Spleen (tissue), 11 donors: ENCODE data around the gene TGFA. TPM values are rescaled to one million over a fixed set of nuclear protein-coding genes. Genes with fewer than 3 reads are reported as not detected.

Source experiments
- DNase-seq: peaks from one replicate; pipeline ENCODE4 v3.0.0-alpha.2; 2020
- H3K27ac ChIP-seq, 8 donors: fragments of 200-600 bp; sonication (generic) in 7 of 8; 1 replicate in 4 of 8; 2 replicates in 4 of 8; pipeline versions ENCODE4 v1.5.0 to v1.8.0; 2016 to 2021; ENCODE audit warnings: inconsistent platforms in 4 of 8, mild to moderate bottlenecking in 4 of 8, moderate library complexity in 1 of 8
- H3K27me3 ChIP-seq, 7 donors: fragments of 200-600 bp; sonication (generic) in 6 of 7; replicated peaks in 1 of 7; 1 replicate in 4 of 7; 2 replicates in 3 of 7; pipeline versions ENCODE4 v1.5.0 to v1.8.0; 2016 to 2021; ENCODE audit warnings: inconsistent platforms in 3 of 7, mild to moderate bottlenecking in 1 of 7
- H3K36me3 ChIP-seq, 6 donors: fragments of 200-600 bp; sonication (generic) in 5 of 6; 1 replicate in 4 of 6; 2 replicates in 2 of 6; pipeline versions ENCODE4 v1.5.0 to v1.8.0; 2016 to 2021; ENCODE audit warnings: inconsistent platforms in 2 of 6
- H3K4me1 ChIP-seq, 6 donors: fragments of 200-600 bp; sonication (generic) in 5 of 6; 1 replicate in 3 of 6; 2 replicates in 3 of 6; pipeline versions ENCODE4 v1.5.0 to v1.8.0; 2016 to 2021; ENCODE audit warnings: inconsistent platforms in 3 of 6
- H3K4me3 ChIP-seq, 8 donors: fragments of 200-600 bp; sonication (generic) in 7 of 8; 1 replicate in 4 of 8; 2 replicates in 4 of 8; pipeline versions ENCODE4 v1.5.0 to v1.8.0; 2016 to 2021; ENCODE audit warnings: inconsistent platforms in 4 of 8, mild to moderate bottlenecking in 4 of 8, moderate library complexity in 2 of 8
- H3K9me3 ChIP-seq, 8 donors: fragments of 200-600 bp; sonication (generic) in 7 of 8; 1 replicate in 4 of 8; 2 replicates in 4 of 8; pipeline versions ENCODE4 v1.5.0 to v1.8.0; 2016 to 2021; ENCODE audit warnings: inconsistent platforms in 4 of 8
- POLR2A ChIP-seq, 3 donors: fragments of 450-650 bp; IDR thresholded peaks; one replicate each; pipeline ENCODE4 v1.5.1; 2017; ENCODE audit warnings: antibody characterized with exemption in 3 of 3, mild to moderate bottlenecking in 1 of 3
- POLR2AphosphoS5 ChIP-seq, 3 donors: sonication (generic); formaldehyde crosslinking; IDR thresholded peaks; one replicate each; pipeline ENCODE4 v1.5.1; 2017; ENCODE audit warnings: antibody characterized with exemption in 3 of 3
- WGBS, 5 donors: extraction: QIAGEN DNeasy Blood & Tissue Kit in 3 of 5; methylation state at CpG; one replicate each; pipeline versions ENCODE4 v1.1.5 to v1.1.7; 2013 to 2018; 5-methylcytosine and 5-hydroxymethylcytosine counted together
- intact Hi-C: fragments of 100-400 bp; cut with DNase I; formaldehyde crosslinking; loops from one replicate; pipeline ENCODE4 v1.15.0; 2023; ENCODE audit warnings: low total_unique reads
- polyA plus RNA-seq, 3 donors: library from polyadenylated mRNA; stranded (reverse); fragments of 200-250 nt; gene quantifications; one replicate each; pipeline ENCODE4 v1.2.1, GENCODE V29; 2013
- total RNA-seq, 7 donors: library from RNA; depleted of rRNA in 3 of 7; stranded (reverse); fragments of >200 nt in 3 of 7; fragmentation: NEBNext Ultra II Directional in 4 of 7; extraction: Animal tissue kit (Norgen Biotek cat#: 25700) in 4 of 7; gene quantifications; one replicate each; pipeline versions ENCODE4 v1.1.0 to v1.2.1, GENCODE V29; 2016 to 2021
- TF ChIP-seq, protein P1 (sequence below), 11 experiments: fragments of 200-600 bp in 7 of 11; fragments of 450-650 bp in 4 of 11; sonication (generic) in 4 of 11; IDR thresholded peaks in 8 of 11; conservative IDR thresholded peaks in 3 of 11; 1 replicate in 7 of 11; 2 replicates in 4 of 11; pipeline versions ENCODE4 v1.4.0 to v1.8.0; 2016 to 2021; ENCODE audit warnings: antibody characterized with exemption in 11 of 11, inconsistent platforms in 4 of 11, mild to moderate bottlenecking in 1 of 11
- donor health status: healthy with polysubstance abuse.
- donor health status: DM: no; HTN: no; CAD: no; lungs with moderate emphysema.
- donor health status: DM: no; HTN: no; CAD: no.
- donor health status: Bipolar disorder and iron deficiency.
- donor health status: healthy.
- donor health status: DM: no; HTN: no; CAD: no.
- donor health status: DM: yes; HTN: yes; CAD: no.

TGFA gene
- total and polyA plus RNA-seq, 10 donors = 1.3 to 27.5 (median 13.2) TPM

DNA sequence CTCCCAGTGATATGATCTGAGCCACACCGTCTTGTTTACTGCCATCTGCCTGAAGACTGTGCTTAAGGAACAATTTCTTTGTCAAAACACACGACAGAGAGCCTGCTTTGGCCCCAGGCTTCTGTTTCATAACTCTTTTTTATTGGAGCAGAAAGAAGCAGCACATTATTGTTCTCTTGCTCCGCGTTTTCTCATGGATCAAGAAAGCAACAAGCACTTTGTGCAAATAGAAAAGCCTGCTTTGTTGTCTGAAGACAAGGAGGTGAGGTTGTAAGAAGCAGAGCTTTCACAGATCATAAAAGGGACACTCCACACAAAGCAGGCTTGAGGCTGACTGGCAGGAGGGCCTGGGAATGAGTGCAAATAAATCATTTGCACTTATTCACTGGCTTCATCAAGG lies 133.5 kb downstream of the TGFA start:
- Histone ChIP-seq H3K4me1 (no peaks in the 10 kb centered on the region), H3K27me3 (peaks cover 0 to 13% (median 0%) of the 10 kb centered on the region in 7 donors), H3K36me3 (no peaks in the 10 kb centered on the region), H3K9me3 (no peaks in the 10 kb centered on the region), H3K4me3 (no peak overlapping the region), H3K27ac (no peak overlapping the region)
- intact Hi-C loops = no loop called here
- DNase-seq = no peak
- 82 to 94% (median 84%) methylated on average over 4 of the region's 4 CpGs for WGBS, 5 donors
- TF ChIP-seq POLR2A (IDR thresholded peaks at IDR 0.05) (no peak), POLR2AphosphoS5 (IDR thresholded peaks at IDR 0.05) (no peak)
- TF ChIP-seq, protein P1, sequence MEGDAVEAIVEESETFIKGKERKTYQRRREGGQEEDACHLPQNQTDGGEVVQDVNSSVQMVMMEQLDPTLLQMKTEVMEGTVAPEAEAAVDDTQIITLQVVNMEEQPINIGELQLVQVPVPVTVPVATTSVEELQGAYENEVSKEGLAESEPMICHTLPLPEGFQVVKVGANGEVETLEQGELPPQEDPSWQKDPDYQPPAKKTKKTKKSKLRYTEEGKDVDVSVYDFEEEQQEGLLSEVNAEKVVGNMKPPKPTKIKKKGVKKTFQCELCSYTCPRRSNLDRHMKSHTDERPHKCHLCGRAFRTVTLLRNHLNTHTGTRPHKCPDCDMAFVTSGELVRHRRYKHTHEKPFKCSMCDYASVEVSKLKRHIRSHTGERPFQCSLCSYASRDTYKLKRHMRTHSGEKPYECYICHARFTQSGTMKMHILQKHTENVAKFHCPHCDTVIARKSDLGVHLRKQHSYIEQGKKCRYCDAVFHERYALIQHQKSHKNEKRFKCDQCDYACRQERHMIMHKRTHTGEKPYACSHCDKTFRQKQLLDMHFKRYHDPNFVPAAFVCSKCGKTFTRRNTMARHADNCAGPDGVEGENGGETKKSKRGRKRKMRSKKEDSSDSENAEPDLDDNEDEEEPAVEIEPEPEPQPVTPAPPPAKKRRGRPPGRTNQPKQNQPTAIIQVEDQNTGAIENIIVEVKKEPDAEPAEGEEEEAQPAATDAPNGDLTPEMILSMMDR (IDR thresholded peaks at IDR 0.05 in 8 of 11, conservative IDR thresholded peaks at IDR 0.05 in 3 of 11) = no peak

DNA sequence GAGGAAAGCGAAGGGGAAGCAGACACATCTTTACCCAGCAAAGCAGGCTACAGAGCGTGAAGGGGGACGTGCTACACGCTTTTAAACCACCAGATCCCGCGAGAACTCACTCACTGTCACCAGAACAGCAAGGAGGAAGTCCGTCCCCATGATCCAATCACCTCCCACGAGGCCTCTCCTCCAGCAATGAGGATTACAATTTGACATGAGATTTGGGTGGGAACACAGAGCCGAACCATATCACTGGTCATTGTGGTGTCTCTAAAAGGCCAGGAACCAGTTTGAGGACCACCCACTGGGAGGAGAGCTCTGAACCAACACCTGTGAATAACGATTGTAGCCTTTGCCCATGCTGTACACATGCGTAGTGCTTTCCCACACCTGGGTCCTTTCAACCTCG lies 135.1 kb downstream of the TGFA start:
- DNase-seq = no peak
- WGBS, 5 donors = 74 to 80% (median 77%) methylated on average over 12 of the region's 12 CpGs

DNA sequence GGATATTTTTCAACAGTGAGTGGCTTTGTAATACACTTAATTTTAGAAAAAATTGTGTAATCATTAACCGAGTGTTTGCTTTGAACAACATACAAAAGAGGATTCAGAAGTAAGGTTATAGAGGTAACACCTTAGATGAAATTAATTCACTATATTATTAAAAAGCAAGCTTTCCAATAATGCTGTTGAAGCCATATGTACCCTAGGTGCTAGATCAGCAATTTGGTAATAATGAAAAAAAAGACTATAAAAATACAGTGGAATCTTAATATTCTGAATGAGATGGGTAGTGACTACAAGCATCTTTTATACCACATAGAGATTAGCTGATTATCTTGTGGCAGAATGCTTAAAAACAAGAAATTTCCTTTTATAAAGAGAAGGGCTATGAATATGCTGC lies 136.6 kb downstream of the TGFA start:
- 75 to 98% (median 85%) methylated on average over 1 of the region's 1 CpG for WGBS, 5 donors
- intact Hi-C loops = no loop called here
- H3K4me3 ChIP-seq = no peak overlapping the region
- DNase-seq = no peak
- peaks cover 0 to 27% (median 0%) of the 10 kb centered on the region in 7 donors for H3K27me3 ChIP-seq
- no peaks in the 10 kb centered on the region for H3K9me3 ChIP-seq
- TF ChIP-seq, protein P1 (IDR thresholded peaks at IDR 0.05 in 8 of 11, conservative IDR thresholded peaks at IDR 0.05 in 3 of 11) = no peak
- TF ChIP-seq POLR2A (IDR thresholded peaks at IDR 0.05) = no peak
- no peak for TF ChIP-seq POLR2AphosphoS5 (IDR thresholded peaks at IDR 0.05)
- H3K4me1 ChIP-seq = no peaks in the 10 kb centered on the region
- H3K36me3 ChIP-seq = no peaks in the 10 kb centered on the region
- no peak overlapping the region for H3K27ac ChIP-seq

More for the DNA sequence above, 135.1 kb downstream of the TGFA start:
- Histone ChIP-seq H3K4me1 (no peaks in the 10 kb centered on the region), H3K27me3 (peaks cover 0 to 19% (median 0%) of the 10 kb centered on the region in 7 donors), H3K9me3 (no peaks in the 10 kb centered on the region), H3K27ac (no peak overlapping the region), H3K4me3 (no peak overlapping the region), H3K36me3 (no peaks in the 10 kb centered on the region)
- no peak for TF ChIP-seq POLR2A (IDR thresholded peaks at IDR 0.05)
- no peak for TF ChIP-seq POLR2AphosphoS5 (IDR thresholded peaks at IDR 0.05)
- TF ChIP-seq, protein P1 (IDR thresholded peaks at IDR 0.05 in 8 of 11, conservative IDR thresholded peaks at IDR 0.05 in 3 of 11) = no peak
- intact Hi-C loops = no loop called here

DNA sequence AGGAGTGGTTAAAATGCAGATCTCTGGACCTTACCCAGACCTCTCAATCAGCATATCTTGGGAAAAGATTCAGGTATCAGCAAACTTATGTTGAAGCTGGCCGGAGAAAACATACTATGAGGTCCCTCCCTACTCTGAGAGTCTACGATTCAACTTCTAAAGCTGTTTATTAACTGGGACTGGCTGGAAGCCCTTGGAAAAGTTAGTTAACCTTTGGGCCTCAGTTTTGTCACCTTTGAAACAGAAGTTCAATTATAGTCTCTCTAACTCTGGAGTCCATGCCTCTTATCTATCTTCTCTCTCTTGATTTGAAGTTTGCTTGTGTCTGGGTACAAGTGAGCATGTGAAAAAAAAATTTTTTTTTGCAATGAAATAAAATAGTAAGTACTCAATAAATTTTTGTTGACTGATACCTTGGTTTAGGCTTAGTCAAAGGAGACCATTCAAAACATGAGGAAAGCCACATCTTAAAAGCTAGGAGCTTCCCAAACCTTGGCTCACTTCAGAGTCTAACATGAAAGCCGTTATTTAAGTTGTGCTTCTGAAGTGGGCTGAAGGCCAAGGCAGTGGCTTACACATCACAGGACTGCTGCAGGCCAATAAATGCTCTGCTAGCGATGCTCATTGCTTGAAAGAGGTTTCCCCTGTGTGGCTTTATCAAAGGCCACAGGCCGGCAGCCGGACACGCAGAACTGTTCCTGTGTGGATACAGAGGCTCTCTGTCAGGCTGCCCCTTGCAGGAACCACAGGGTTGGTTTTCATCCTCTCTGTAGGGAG lies 141.1 kb downstream of the TGFA start:
- H3K4me1 ChIP-seq = no peaks in the 10 kb centered on the region
- intact Hi-C loops = no loop called here
- no peak for DNase-seq
- H3K4me3 ChIP-seq = no peak overlapping the region
- TF ChIP-seq, protein P1 (IDR thresholded peaks at IDR 0.05 in 8 of 11, conservative IDR thresholded peaks at IDR 0.05 in 3 of 11) = no peak
- no peak for TF ChIP-seq POLR2AphosphoS5 (IDR thresholded peaks at IDR 0.05)
- TF ChIP-seq POLR2A (IDR thresholded peaks at IDR 0.05) = no peak
- H3K36me3 ChIP-seq = no peaks in the 10 kb centered on the region
- H3K9me3 ChIP-seq = no peaks in the 10 kb centered on the region
- peaks cover 0 to 22% (median 0%) of the 10 kb centered on the region in 7 donors for H3K27me3 ChIP-seq
- WGBS, 5 donors = 73 to 79% (median 77%) methylated on average over 7 of the region's 7 CpGs
- H3K27ac ChIP-seq = no peak overlapping the region
